Fibroblast of skin of left biceps (primary cell): ENCODE measurements around the gene NEUROD1.

Experiments used
- DNase-seq, 2 experiments: peaks; one replicate each; pipeline ENCODE4 v3.0.0-alpha.2; 2013; ENCODE audit warnings: low read depth in 2 of 2

NEUROD1 gene

DNA sequence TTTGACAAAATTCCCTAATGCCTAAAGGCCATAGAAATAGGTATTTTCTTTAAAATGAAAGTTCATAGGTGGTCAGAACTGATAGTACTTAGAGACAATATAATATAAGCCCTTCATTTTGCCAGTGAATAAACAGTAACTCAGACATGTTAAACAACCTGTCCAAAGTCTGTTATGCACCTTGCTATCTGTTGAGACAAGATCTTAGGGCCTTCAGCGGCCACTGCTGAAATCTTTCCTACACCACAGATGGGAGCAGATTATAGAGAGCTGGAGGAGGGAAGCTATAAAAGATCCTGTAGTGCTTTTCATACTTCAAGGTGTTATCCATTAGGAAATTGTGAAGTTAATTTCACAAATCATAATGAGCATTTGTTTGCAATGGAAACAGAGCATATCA, 37.2 kb downstream of the NEUROD1 start:
- DNase-seq: no peak

DNA sequence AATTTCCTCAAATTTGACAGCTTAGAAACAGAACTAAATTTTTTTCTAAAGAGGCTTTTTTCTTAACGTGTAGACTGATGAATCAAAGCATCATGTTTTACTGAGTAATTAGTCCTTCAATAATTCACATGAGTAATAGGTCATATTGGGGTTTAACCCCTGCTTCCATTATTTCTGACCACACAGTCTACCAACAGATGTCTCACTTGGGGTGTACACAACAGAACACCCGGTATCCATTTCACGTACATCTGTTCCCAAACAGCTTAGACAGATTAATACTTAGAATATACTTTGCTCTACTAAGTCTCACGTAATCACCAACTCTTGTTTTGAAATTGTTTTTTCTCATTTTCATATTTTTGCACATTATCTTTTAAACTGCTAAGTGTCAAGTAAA, 38.2 kb downstream of the NEUROD1 start:
- DNase-seq: no peak

DNA sequence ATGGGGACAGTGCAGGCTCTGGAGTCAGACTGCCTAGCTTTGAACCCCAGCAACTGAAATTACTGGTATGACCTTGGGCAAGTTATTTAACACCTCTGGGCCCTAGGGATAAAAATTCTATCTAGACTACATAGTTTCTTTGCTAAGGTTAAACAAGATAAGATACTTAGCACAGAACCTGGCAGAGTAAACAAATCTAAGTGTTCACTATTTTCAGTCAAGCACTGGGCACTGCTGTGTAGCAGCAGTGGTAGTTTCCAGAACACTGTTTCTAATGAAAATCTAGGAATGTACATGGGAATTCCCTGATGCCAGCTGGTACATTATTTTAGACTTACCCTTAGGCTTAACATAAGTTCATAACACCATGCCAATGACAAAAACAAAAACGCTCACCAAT, 40.6 kb downstream of the NEUROD1 start:
- no peak for DNase-seq

DNA sequence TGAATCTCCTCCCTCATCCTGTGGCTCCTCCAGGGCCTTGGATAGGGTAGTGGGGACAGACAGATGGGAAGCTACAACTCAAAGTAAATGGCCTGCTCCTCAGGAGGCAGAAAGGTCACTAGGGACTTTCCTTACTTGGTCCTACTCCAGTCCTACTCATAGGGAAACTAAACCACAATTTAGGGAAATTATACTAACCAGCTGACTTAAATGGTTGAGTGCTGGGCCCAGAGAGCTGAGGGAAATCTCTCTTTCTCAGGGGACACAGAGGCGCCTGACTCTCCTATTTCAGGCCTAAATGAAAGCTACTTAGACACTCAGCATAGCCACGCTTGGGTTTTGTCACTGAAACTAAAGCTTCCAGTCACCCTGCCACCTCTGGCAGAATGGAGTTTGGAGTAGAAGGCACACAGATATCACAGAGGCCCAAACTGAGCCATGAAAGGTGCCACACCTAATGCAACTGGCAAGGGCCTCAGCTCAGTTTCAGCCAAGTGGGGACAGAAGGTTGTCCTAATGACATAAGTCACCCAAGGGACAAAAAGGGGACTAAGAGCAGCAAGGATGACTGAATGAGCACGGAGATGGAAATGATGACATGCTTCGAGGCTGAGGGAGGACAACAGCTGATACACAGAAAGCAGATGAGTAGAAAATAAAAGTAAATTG, 47.5 kb downstream of the NEUROD1 start:
- no peak for DNase-seq

DNA sequence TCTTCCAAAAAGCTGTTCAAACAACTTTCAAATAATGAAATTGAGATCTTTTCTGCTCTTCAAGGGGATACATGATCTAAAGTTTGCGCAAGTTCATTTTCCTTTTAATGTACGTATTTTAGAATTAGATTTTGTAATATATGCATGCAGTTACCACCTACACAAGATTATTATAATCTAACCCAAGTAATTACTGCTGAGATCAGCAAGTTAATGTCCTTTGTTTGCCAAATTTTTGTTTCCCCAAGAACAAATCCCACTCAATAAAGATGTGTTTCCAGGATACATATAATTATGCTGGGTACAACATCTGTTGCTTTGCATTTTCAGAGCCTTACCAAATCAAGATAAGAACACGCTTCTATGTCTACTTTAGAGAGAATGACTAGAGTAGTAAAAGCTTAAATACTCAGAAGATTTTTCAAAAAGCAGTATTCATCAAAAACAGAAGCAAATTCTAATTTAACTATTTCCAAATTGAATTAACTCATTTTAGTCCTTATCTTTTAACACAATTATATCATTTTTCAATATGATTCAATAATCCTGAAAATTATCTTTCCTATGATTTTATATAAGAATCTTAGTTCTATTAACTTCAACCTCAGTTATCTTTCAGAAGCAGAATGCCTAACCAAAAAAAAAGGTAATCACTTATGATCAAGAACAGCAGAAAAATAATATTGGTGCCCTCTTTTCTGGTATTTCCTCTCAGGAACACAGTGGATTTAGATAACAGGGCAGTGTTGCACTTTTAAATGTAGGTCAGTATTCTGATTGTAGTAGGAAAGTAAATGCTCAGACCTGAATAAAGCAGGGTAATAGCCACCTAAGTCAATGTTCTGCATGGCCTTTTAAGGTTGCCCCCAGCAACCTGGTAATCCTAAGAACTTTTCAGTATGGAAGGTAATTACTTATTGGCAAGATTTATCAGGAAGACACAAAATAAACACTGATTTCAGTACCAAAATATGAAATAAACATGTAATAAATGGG, 51.4 kb downstream of the NEUROD1 start:
- DNase-seq: no peak

DNA sequence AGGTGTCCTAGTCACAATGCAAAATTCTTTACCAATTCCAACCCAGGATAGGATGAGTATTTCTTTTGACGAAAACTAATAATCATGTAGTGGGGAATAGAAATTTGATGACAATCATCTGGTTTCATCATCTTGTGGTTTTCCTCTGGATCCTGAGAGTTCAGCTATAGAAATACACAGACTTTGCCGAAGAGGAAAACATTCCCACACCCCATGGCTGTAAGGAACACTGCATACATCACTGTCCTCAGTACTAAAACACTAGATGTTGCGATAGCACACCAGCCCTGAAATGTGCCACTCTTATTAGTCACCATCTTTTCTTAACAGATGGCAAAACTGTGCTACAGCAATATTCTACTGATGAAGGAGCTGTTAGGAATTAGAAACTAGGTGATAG, 52.8 kb downstream of the NEUROD1 start:
- DNase-seq: no peak

DNA sequence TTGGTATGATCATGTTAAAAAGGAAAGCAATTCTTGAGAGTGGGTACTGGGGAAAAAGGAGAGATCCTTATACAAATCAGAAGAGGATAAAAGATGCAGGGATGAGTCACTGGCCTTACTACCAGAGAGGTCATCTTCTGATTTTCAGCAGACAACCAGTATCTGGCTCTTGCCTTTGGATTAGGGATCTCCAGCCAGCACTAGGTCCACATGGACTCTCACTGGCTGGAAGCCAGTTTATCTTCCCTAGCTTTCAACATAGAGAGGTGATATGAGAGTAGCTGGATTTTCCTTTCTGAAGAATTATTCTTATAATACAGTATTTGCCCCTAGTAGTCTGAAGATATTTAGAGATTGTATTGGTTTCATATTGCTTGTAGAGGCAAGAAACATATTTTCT, 53.6 kb downstream of the NEUROD1 start:
- no peak for DNase-seq
